CD4-positive, alpha-beta T cell (primary cell): ENCODE measurements around the gene SUPT3H. TPM values are rescaled to one million over a fixed set of nuclear protein-coding genes. Genes with fewer than 3 reads are reported as not detected.
A peak's percentile ranks its signal among the peaks of the same experiment; 100 is the strongest.

Source experiments
- ATAC-seq: fragments of 200-7000 bp; cut with Tn5 transposase; one replicate; pipeline ENCODE4 v1.10.0; 2022; ENCODE audit warnings: mild to moderate bottlenecking; ENCODE audit not compliant: poor library complexity
- CTCF ChIA-PET: fragments of 350-600 bp; sonication (Branson Sonifier 250); formaldehyde crosslinking; loops from one replicate; lab custom pipeline; 2021; ENCODE audit warnings: antibody characterized with exemption, inconsistent platforms; lab: Charles Lee
- POLR2A ChIA-PET: fragments of 350-600 bp; sonication (Branson Sonifier 250); formaldehyde crosslinking; loops from one replicate; lab custom pipeline; 2021; ENCODE audit warnings: antibody characterized with exemption, inconsistent platforms; lab: Charles Lee
- DNase-seq, 14 experiments: peaks; one replicate each; pipeline ENCODE4 v3.0.0-alpha.2; 2013 to 2020; ENCODE audit warnings: mixed read lengths in 2 of 14
- H3K27ac ChIP-seq, 2 donors: one replicate each; pipeline versions ENCODE4 v1.5.1 to v1.7.0; 2013; ENCODE audit warnings: low read length in 2 of 2, low read depth in 1 of 2, mild to moderate bottlenecking in 1 of 2
- H3K27me3 ChIP-seq, 2 experiments: 1 replicate in 1 of 2; 2 replicates in 1 of 2; pipeline versions ENCODE4 v1.6.1 to v1.7.0; 2013; ENCODE audit warnings: low read length in 2 of 2, control low read depth in 1 of 2, mild to moderate bottlenecking in 1 of 2, moderate library complexity in 1 of 2; ENCODE audit not compliant: insufficient read depth in 2 of 2, control insufficient read depth in 1 of 2
- H3K36me3 ChIP-seq: one replicate; pipeline ENCODE4 v1.6.1; 2013; ENCODE audit warnings: low read length, control low read depth; ENCODE audit not compliant: insufficient read depth
- H3K4me1 ChIP-seq: one replicate; pipeline ENCODE4 v1.6.1; 2013; ENCODE audit warnings: low read length, control low read depth; ENCODE audit not compliant: insufficient read depth
- H3K4me3 ChIP-seq: one replicate; pipeline ENCODE4 v1.5.1; 2013; ENCODE audit warnings: mild to moderate bottlenecking, low read length, moderate library complexity
- H3K9me3 ChIP-seq, 2 experiments: 1 replicate in 1 of 2; 2 replicates in 1 of 2; pipeline versions ENCODE4 v1.6.1 to v1.7.0; 2013; ENCODE audit warnings: low read length in 2 of 2, mild to moderate bottlenecking in 2 of 2, control low read depth in 1 of 2, moderate library complexity in 1 of 2; ENCODE audit not compliant: control insufficient read depth in 1 of 2, insufficient read depth in 1 of 2
- H3K27ac Mint-ChIP-seq: one replicate; pipeline ENCODE4 v1.8.0; 2020; ENCODE audit warnings: mixed read lengths
- H3K27me3 Mint-ChIP-seq: one replicate; pipeline ENCODE4 v1.8.0; 2021; ENCODE audit warnings: mixed read lengths
- H3K36me3 Mint-ChIP-seq: one replicate; pipeline ENCODE4 v1.8.0; 2021; ENCODE audit warnings: low read depth, mixed read lengths
- H3K4me1 Mint-ChIP-seq: one replicate; pipeline ENCODE4 v1.8.0; 2021; ENCODE audit warnings: low read depth, mixed read lengths
- H3K4me3 Mint-ChIP-seq: one replicate; pipeline ENCODE4 v1.8.0; 2020; ENCODE audit warnings: mild to moderate bottlenecking, mixed read lengths
- H3K9me3 Mint-ChIP-seq: one replicate; pipeline ENCODE4 v1.8.0; 2020; ENCODE audit warnings: mixed read lengths
- intact Hi-C, 2 experiments: fragments of 100-400 bp; cut with DNase I in 1 of 2; cut with micrococcal nuclease in 1 of 2; formaldehyde crosslinking; loops; one replicate each; pipeline versions ENCODE4 v1.15.1 to v1.9.0; 2023 to 2025; cut with DNase I, micrococcal nuclease
- total RNA-seq, 174 experiments: library from RNA in 2 of 174; stranded (reverse) in 2 of 174; gene quantifications; one replicate each; pipeline ENCODE4 v1.2.3 and lab custom pipeline; 2021 to 2026
- TF ChIP-seq, protein P1 (sequence below): fragments of 200-600 bp; IDR thresholded peaks from one replicate; pipeline ENCODE4 v1.8.0; 2022; ENCODE audit warnings: antibody characterized with exemption, mild to moderate bottlenecking

Gene SUPT3H
- total RNA-seq, 2 experiments from 2014 or later: 8.9 to 10.5 TPM

DNA sequence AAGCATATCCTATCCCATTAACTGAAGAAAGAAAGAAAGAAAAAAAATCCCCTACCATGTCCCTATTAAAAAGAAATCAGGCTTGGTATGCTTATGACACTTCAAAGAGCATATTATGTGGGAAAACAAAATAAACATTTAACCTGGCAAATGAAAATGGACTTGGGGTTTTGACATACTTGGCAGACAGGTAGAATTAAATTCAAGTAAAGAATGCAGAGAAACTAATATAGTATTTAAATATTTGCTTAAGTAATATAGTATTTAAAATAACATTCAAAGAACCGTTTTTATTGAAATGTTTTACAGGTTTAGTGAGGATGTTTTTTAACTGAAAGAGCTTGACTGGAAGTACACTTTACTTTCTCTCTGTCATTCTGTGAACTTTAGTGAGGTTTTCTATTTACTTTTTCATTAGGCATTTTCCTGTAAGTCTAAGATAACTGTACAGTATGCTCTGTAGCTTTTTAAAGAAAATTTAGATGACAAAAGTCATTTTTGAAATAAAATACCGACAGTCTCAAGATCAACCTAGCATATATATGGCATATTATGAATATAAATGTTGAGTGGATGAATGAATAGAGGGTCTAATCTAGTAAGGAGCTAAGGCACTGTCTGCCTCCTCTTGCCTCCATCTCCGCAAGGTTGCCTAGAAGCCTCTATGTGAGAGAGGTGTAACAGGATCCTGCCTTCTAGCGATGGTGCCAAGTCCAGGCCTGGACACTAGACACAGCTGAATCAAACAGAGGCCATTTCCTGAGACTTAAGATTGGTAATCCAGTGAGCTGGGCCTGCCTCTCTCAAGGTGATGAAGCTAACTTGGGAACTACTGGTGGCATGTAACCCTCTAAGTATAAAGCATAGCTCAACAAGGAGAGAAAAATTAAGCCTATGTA, 394.0 kb downstream of the SUPT3H start:
- ATAC-seq (no peak), DNase-seq (no peak)
- H3K4me3 Mint-ChIP-seq: no peak overlapping the region
- H3K36me3 Mint-ChIP-seq: no peaks in the 10 kb centered on the region
- no peaks in the 10 kb centered on the region for H3K36me3 ChIP-seq
- H3K9me3 Mint-ChIP-seq: no peaks in the 10 kb centered on the region
- ChIA-PET POLR2A (interaction anchor here (0.7 kb wide), 1 partner anchor 9 kb away, joined by 3 read pairs; no protein-coding TSS in a partner anchor), CTCF (no interaction called here)
- TF ChIP-seq, protein P1, sequence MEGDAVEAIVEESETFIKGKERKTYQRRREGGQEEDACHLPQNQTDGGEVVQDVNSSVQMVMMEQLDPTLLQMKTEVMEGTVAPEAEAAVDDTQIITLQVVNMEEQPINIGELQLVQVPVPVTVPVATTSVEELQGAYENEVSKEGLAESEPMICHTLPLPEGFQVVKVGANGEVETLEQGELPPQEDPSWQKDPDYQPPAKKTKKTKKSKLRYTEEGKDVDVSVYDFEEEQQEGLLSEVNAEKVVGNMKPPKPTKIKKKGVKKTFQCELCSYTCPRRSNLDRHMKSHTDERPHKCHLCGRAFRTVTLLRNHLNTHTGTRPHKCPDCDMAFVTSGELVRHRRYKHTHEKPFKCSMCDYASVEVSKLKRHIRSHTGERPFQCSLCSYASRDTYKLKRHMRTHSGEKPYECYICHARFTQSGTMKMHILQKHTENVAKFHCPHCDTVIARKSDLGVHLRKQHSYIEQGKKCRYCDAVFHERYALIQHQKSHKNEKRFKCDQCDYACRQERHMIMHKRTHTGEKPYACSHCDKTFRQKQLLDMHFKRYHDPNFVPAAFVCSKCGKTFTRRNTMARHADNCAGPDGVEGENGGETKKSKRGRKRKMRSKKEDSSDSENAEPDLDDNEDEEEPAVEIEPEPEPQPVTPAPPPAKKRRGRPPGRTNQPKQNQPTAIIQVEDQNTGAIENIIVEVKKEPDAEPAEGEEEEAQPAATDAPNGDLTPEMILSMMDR: no peak
- intact Hi-C loops: no loop called here
- H3K4me3 ChIP-seq: no peak overlapping the region
- H3K27me3 ChIP-seq: no peaks in the 10 kb centered on the region
- peaks cover 39% of the 10 kb centered on the region for H3K4me1 Mint-ChIP-seq
- H3K27me3 Mint-ChIP-seq: no peaks in the 10 kb centered on the region
- H3K27ac Mint-ChIP-seq: no peak overlapping the region
- no peaks in the 10 kb centered on the region for H3K4me1 ChIP-seq
- H3K27ac ChIP-seq: no peak overlapping the region
- H3K9me3 ChIP-seq: no peaks in the 10 kb centered on the region

DNA sequence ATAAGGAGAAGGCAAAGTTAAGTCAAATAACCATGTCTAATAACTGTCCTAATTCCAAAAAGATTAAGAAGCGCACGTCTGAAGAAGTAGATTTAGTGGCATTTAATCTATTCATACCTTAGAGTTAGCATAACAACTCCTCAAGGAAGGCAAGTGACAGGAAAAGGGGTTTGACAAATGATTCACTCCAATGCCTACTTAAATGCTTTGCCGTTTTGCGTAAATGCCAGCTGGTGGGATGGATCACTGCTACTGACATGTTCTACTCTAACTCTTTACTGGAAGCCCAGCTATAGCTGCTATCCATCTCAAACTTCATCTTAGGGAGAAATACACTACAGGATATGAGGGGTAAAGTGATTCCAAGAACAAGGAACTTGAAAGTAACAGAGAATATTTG, 396.9 kb downstream of the SUPT3H start:
- DNase-seq: no peak
- no peaks in the 10 kb centered on the region for H3K36me3 ChIP-seq
- TF ChIP-seq, protein P1: no peak
- ChIA-PET CTCF (no interaction called here), POLR2A (interaction anchor here (1.0 kb wide), 1 partner anchor 22 kb away, joined by 3 read pairs; no protein-coding TSS in a partner anchor)
- no peak for ATAC-seq
- no peak overlapping the region for H3K27ac ChIP-seq
- no peak overlapping the region for H3K4me3 ChIP-seq
- H3K27me3 Mint-ChIP-seq: no peaks in the 10 kb centered on the region
- H3K9me3 ChIP-seq: no peaks in the 10 kb centered on the region
- H3K4me1 Mint-ChIP-seq: peaks cover 51% of the 10 kb centered on the region
- no peaks in the 10 kb centered on the region for H3K36me3 Mint-ChIP-seq
- no peaks in the 10 kb centered on the region for H3K27me3 ChIP-seq
- intact Hi-C loops: no loop called here
- H3K4me1 ChIP-seq: peaks cover 6% of the 10 kb centered on the region
- H3K9me3 Mint-ChIP-seq: no peaks in the 10 kb centered on the region
- no peak overlapping the region for H3K4me3 Mint-ChIP-seq
- no peak overlapping the region for H3K27ac Mint-ChIP-seq

DNA sequence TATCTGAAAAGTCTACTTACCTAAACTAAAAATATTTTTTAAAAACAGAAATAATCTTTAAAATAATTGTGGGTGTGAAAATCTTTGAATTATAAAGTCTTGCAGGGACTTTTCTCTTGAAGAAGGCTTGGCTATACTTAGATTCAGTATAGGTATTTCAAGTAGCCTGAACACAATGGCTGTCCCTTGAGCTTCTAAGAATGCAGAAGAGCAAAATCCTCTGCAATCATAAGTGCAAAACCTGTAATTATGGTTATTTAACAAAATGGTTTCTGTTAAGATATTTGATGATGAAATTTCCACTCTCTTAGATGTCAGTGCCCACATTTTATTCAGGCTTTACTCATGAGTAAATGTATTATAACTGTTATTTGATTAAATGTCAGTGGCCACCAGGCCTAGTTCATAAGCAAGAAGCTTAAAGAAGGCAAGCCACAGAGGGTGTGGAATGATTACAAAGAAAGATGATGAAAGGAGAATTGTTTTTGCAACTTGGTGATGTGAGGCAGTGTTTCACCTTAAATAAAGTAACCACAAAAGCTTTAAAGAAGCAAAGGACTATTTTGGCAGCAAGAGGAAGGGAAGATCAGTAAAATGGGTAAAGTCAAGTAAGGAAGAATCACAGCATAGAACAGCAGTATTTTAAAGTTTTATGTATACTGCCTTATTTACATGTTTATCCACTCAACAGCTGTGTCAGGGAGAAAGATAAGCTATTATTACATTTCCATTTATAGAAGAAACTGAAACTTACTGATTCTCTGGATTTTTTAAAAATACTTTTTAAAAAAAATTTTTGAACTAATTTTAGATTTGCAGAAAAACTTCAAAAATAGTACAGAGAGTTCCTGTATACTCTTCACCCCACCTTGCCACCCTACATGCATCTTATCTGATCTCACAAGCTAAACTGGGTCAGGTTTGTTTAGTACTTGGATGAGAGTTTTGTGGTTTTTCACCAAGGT, 400.8 kb downstream of the SUPT3H start:
- TF ChIP-seq, protein P1: no peak
- no peaks in the 10 kb centered on the region for H3K36me3 ChIP-seq
- peaks cover 6% of the 10 kb centered on the region for H3K4me1 ChIP-seq
- Mint-ChIP-seq H3K4me1 (peaks cover 78% of the 10 kb centered on the region), H3K4me3 (peak overlapping the region; percentile 43), H3K9me3 (peaks cover 4% of the 10 kb centered on the region), H3K27ac (peak overlapping the region; percentile 77), H3K36me3 (peaks cover 5% of the 10 kb centered on the region), H3K27me3 (no peaks in the 10 kb centered on the region)
- H3K4me3 ChIP-seq: no peak overlapping the region
- peak overlapping the region in 1 of 2 donors; percentile 47 for H3K27ac ChIP-seq
- ChIA-PET POLR2A (interaction anchor here (0.6 to 2.4 kb wide), 15 partner anchors 8 to 443 kb away, joined by 3 to 26 read pairs (median 3); partner anchors contain the start of gene SUPT3H), CTCF (interaction anchor here (0.7 to 1.5 kb wide), 2 partner anchors 24 to 321 kb away, joined by 3 to 4 read pairs; no protein-coding TSS in a partner anchor)
- ATAC-seq (peak; percentile 90), DNase-seq (peak in 5 of 14 experiments; percentile 10 to 78 (median 65))
- no peaks in the 10 kb centered on the region for H3K27me3 ChIP-seq
- intact Hi-C loops: loop anchor here (2.0 to 5.0 kb wide), 3 partner anchors 40 to 180 kb away; no protein-coding TSS in a partner anchor
- peaks cover 5 to 9% of the 10 kb centered on the region in 2 experiments for H3K9me3 ChIP-seq
